Erythroblast (primary cell): ENCODE measurements around the gene SRP54.

Experiments used
- GATA1 ChIP-seq: IDR thresholded peaks from 2 replicates; pipeline ENCODE4 v1.6.1; 2011; ENCODE audit warnings: low read depth, mild to moderate bottlenecking, control low read depth, low read length, moderate library complexity
- POLR2A ChIP-seq: IDR thresholded peaks from 2 replicates; pipeline ENCODE4 v1.6.1; 2011; ENCODE audit warnings: mild to moderate bottlenecking, low read length

DNA sequence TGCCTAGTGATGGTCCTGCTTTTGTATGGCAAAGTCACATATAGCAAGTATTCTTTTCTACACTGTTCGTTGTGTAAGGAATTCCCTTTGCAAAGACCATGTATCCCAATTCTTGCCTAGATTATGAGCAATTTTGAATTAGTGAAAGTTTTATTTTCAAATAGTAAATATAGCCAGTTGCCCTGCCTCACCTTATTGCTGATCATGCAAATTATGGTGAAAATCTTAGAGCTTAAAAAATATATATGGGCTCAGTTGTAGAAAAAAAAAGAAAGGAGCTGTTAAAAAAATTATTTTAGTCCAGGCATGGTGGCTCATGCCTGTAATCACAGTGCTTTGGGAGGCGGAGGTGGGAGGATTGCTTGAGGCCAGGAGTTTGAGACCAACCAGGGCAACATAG lies 18.8 kb downstream of the SRP54 start:
- TF ChIP-seq POLR2A, result no peak
- TF ChIP-seq GATA1, result no peak
